ENCODE data around the gene SRSF1. TPM values are rescaled to one million over a fixed set of nuclear protein-coding genes. Genes with fewer than 3 reads are reported as not detected.

The SRSF1 gene
- total RNA-seq, 2 donors from 2014 or later = 136 to 151 TPM

DNA sequence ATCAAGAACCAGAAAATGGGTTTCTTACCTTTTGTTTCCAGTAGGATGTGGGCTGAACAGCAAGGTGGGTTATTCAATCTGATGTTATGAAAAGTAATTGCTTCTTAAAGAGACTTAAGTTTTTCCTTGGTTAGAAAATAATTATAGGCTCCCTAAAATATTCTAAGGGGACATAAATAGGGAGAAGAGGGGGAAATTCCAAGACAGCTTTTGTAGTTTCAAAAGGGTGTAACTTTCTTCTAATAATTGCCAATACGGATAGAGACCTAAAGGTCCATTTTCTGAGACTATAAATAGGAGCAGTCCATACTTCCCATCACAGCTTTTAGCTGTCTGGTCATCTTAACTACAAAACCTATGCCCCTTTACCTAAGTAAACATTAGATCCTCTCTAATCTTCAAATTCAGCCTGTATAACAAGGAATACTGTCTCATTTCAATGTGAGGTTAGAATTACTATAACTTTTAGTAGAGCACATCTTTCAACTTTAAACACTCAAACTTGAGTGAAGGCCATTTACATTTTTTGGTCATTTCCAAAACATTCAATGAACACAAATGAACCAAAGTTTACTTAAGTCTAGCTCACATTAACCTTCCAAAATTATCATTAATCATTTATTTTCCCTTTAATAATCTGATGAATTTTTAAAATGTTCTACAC lies 5.5 kb downstream of the SRSF1 start:
- 56% methylated on average over 1 of the region's 1 CpG for WGBS
- no peak for DNase-seq (ENCODE audit: low spot score)
- no peak overlapping the region for H3K27ac ChIP-seq
- peaks cover 3 to 8% of the 10 kb centered on the region in 2 donors for H3K36me3 ChIP-seq
- H3K4me1 ChIP-seq (replicated peaks) = peaks cover 25% of the 10 kb centered on the region
- no peaks in the 10 kb centered on the region for H3K9me3 ChIP-seq
- no peak overlapping the region for H3K4me3 ChIP-seq
- TF ChIP-seq, protein P1, sequence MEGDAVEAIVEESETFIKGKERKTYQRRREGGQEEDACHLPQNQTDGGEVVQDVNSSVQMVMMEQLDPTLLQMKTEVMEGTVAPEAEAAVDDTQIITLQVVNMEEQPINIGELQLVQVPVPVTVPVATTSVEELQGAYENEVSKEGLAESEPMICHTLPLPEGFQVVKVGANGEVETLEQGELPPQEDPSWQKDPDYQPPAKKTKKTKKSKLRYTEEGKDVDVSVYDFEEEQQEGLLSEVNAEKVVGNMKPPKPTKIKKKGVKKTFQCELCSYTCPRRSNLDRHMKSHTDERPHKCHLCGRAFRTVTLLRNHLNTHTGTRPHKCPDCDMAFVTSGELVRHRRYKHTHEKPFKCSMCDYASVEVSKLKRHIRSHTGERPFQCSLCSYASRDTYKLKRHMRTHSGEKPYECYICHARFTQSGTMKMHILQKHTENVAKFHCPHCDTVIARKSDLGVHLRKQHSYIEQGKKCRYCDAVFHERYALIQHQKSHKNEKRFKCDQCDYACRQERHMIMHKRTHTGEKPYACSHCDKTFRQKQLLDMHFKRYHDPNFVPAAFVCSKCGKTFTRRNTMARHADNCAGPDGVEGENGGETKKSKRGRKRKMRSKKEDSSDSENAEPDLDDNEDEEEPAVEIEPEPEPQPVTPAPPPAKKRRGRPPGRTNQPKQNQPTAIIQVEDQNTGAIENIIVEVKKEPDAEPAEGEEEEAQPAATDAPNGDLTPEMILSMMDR (IDR thresholded peaks at IDR 0.05) = no peak
- TF ChIP-seq POLR2A (IDR thresholded peaks at IDR 0.05) = no peak
- no peak for TF ChIP-seq POLR2AphosphoS5 (IDR thresholded peaks at IDR 0.05)
- intact Hi-C loops (cut with DNase I) = loop anchor here (10.0 kb wide), 2 partner anchors 113 to 877 kb away; no protein-coding TSS in a partner anchor
- no peaks in the 10 kb centered on the region for H3K27me3 ChIP-seq (replicated peaks; ENCODE audit: insufficient read depth)

DNA sequence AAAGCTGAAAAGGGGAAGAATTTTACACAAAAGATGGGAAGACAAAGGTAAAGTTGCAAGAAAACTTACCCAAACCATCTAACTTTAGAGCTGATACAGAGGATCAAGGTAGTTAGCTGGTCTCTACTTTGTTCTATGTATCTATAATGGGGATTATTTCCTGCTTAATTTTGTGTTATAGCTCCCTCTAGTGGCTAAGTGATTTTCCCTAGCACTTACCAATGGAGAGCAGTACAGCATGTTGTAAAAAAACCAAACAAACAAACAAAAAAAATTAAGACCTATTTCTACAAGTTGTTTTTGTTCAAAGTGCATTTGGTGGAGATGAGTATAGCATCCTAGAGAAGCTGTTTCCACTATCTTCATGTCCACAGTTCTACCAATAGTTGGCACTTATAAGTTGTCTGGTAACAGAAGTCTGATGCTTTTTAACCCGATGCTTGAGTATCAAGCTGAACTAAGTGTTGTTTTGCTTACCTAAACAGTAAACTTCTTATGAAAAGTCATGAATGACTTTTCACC lies 7.5 kb downstream of the SRSF1 start:
- no peaks in the 10 kb centered on the region for H3K36me3 ChIP-seq
- DNase-seq (ENCODE audit: low spot score) = peak; percentile 42
- WGBS = 52% methylated on average over 1 of the region's 1 CpG
- TF ChIP-seq, protein P1 (IDR thresholded peaks at IDR 0.05) = peak; percentile 74 to 93 (median 90)
- TF ChIP-seq POLR2A (IDR thresholded peaks at IDR 0.05) (no peak), POLR2AphosphoS5 (IDR thresholded peaks at IDR 0.05) (peak; percentile 35)
- H3K9me3 ChIP-seq = no peaks in the 10 kb centered on the region
- intact Hi-C loops (cut with DNase I) = loop anchor here (10.0 kb wide), 4 partner anchors 115 to 875 kb away; no protein-coding TSS in a partner anchor
- peaks cover 19% of the 10 kb centered on the region for H3K4me1 ChIP-seq (replicated peaks)
- H3K4me3 ChIP-seq = no peak overlapping the region
- no peaks in the 10 kb centered on the region for H3K27me3 ChIP-seq (replicated peaks; ENCODE audit: insufficient read depth)
- peak overlapping the region in 1 of 2 donors; percentile 2 for H3K27ac ChIP-seq

- Histone ChIP-seq H3K27me3 (replicated peaks; ENCODE audit: insufficient read depth) (no peaks in the 10 kb centered on the region), H3K4me3 (no peak overlapping the region), H3K4me1 (replicated peaks) (peaks cover 16% of the 10 kb centered on the region), H3K36me3 (no peaks in the 10 kb centered on the region), H3K9me3 (no peaks in the 10 kb centered on the region), H3K27ac (no peak overlapping the region)
- no peak for DNase-seq (ENCODE audit: low spot score)
- intact Hi-C loops (cut with DNase I) = loop anchor here (10.0 kb wide), 2 partner anchors 334 to 404 kb away; no protein-coding TSS in a partner anchor
- TF ChIP-seq, protein P1 (IDR thresholded peaks at IDR 0.05) = no peak
Observed at GRCh38 chr17:57999010-57999495, 8.0 kb downstream of the SRSF1 start.

- Histone ChIP-seq H3K36me3 (no peaks in the 10 kb centered on the region), H3K4me3 (no peak overlapping the region), H3K27me3 (replicated peaks; ENCODE audit: insufficient read depth) (no peaks in the 10 kb centered on the region), H3K4me1 (replicated peaks) (peaks cover 5% of the 10 kb centered on the region), H3K9me3 (no peaks in the 10 kb centered on the region), H3K27ac (no peak overlapping the region)
- WGBS = 82% methylated on average over 3 of the region's 3 CpGs
- intact Hi-C loops (cut with DNase I) = loop anchor here (10.0 kb wide), 2 partner anchors 332 to 402 kb away; no protein-coding TSS in a partner anchor
- TF ChIP-seq POLR2A (IDR thresholded peaks at IDR 0.05) (no peak), POLR2AphosphoS5 (IDR thresholded peaks at IDR 0.05) (no peak)
- TF ChIP-seq, protein P1 (IDR thresholded peaks at IDR 0.05) = no peak
- no peak for DNase-seq (ENCODE audit: low spot score)
Observed at GRCh38 chr17:57997085-57997809, 9.8 kb downstream of the SRSF1 start.

Data from prostate gland (tissue), 2 donors.